ENCODE measurements around the gene PTPN2. TPM values are rescaled to one million over a fixed set of nuclear protein-coding genes. Genes with fewer than 3 reads are reported as not detected.
"Not testable (repeated sequence)": the region's sequence is repeated elsewhere in the genome, so short reads cannot be mapped to it uniquely, and the experiment has no call there.

Gene PTPN2
- total RNA-seq, 1 experiment from 2014 or later: 31.9 TPM

DNA sequence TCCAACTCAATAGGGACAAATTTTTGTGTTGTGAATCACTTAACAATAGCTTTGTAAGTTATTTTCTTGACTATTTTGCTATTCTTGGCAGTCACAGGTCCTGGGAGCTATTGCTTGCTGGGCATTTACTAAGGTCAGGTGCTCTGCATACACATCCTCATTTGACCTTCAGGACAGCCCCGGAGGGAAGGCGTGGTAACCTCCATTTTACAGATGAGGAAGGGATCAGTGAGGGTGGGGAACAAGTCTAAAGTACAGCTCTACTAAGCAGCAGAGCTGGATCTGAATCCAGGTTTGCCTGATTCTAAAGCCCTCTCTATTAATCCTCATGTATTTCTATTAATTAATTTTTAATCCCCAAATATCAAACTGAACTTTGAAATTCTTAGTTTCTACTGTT lies 58.8 kb downstream of the PTPN2 start:
- no peak for DNase-seq (ENCODE audit: low spot score)

- DNase-seq (ENCODE audit: low spot score): no peak
Observed at GRCh38 chr18:12823892-12824291, 60.1 kb downstream of the PTPN2 start.

- DNase-seq (ENCODE audit: low spot score): no peak
Observed at GRCh38 chr18:12821408-12821807, 62.6 kb downstream of the PTPN2 start.

GRCh38 chr18:12820506-12820905 lies 63.5 kb downstream of the PTPN2 start:
- DNase-seq (ENCODE audit: low spot score): no peak

DNA sequence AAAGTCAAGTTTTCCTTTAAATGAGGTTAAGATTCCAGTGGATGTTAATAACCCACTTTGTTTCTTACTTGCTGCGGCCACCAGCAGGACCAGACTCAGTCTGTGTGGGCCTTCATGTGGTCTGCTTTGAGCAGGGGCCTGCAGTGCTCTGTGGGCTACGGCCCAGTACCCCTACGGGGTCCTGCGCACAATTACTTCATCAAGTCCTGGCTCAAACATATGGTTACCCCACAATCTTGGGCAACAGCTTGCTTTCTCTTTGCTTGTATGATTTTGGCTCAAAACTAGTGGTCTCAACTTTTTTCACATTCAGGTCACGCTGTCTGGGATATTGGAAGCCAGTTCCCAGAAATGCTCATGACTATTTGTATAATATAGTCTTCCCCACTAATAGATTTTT lies 64.2 kb downstream of the PTPN2 start:
- DNase-seq (ENCODE audit: low spot score): no peak

DNA sequence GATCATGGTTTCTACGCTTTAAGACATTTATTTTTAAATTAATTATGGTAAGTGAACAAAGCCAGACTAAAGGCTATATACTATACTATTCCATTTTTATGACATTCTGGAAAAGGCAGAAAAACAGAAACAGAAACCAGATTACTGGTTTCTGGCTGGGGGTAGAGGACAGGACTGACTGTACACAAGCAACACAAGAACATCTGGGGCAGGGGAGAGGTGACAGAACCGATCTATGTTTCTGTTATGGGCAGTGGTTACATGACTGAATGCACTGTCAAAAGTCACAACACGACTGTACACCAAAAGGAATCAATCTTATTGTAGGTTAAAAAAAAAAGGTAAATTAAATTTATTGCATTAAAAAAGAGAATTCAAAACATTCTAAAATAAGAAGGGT lies 64.7 kb downstream of the PTPN2 start:
- no peak for DNase-seq (ENCODE audit: low spot score)

- DNase-seq (ENCODE audit: low spot score): no peak
Observed at GRCh38 chr18:12818243-12818642, 65.8 kb downstream of the PTPN2 start.

- DNase-seq (ENCODE audit: low spot score): no peak
Observed at GRCh38 chr18:12816451-12816850, 67.6 kb downstream of the PTPN2 start.

- no peak for DNase-seq (ENCODE audit: low spot score)
Observed at GRCh38 chr18:12811191-12811950, 72.7 kb downstream of the PTPN2 start.

- DNase-seq (ENCODE audit: low spot score): no peak
Observed at GRCh38 chr18:12803069-12803936, 80.7 kb downstream of the PTPN2 start.

DNA sequence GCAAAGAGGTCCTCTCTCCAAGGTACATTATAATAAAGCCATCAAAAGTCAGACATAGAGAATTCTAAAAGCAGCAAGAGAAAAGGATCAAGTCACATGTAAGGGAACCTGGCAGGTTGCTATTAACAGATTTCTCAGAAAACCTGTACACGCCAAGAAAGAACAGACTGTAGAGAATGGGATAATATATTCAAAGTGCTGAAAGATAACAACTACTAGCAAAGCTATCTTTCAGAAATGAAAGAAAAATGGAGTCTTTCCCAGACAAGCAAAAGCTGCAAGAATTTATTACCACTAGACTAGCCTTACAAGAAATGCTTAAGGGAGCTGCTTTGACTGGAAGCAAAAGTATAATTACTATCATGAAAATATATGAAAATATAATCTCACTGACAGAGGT lies 81.5 kb downstream of the PTPN2 start:
- DNase-seq (ENCODE audit: low spot score): no peak

DNA sequence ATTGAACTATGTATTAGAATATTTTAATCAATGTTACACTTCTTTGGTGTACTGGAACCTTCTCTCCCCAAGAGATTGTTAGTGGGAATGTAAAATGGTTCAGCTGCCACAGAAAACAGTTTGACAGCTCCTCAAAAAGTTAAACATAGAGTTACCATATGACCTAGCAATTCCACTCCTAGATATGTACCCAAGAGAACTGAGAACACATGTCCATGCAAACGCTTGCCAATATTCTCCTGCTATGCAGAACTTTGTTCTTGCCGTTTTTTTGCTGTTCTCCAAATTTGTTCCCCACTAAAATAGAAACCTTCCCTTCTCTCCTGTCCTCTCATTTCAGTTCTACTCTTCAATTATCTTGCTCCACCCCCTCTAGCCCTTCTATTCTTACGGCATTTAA lies 87.6 kb downstream of the PTPN2 start:
- DNase-seq (ENCODE audit: low spot score): no peak

DNA sequence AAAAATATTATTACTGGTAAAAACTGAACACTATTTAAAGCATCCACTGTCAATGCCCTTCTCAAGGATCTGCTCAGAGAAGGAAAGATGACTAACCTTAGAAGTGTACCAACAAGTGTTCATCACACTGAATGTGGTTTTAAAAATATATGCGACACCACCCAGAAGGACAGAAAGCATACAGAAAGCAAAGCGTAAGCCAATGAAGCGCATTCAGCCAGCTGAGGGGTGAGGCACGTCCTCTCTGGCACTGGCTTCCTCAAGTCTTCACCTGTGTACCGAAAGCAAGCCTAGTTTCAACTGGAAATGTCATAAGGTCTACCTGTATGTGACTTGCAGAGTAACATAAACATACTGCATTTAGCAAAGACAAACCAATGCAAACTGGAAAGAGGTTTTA lies 92.4 kb downstream of the PTPN2 start:
- no peak for DNase-seq (ENCODE audit: low spot score)

- DNase-seq (ENCODE audit: low spot score): no peak
Observed at GRCh38 chr18:12786669-12787068, 97.4 kb downstream of the PTPN2 start.

GRCh38 chr18:12783524-12783923 lies 100.5 kb downstream of the PTPN2 start:
- no peak for DNase-seq (ENCODE audit: low spot score)

DNA sequence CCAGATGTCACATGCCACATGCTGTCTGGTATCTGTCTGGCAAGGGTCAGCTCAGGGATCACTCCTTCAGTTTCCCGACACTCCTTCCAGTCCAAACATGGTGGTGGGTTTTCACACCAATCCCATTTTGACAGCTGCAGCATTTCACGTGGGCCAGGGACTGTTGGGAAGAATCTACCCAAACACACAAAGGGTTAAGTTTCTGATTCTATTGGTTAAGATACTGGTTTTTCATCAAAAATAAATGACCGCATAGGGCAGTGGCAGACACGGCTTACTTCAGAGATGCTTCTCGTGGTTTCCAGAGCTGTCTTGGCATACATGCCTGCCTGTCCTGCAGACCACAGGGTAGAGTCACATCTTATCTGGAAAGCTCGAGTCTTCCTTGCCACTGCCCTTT lies 101.5 kb downstream of the PTPN2 start:
- no peak for DNase-seq (ENCODE audit: low spot score)

- no peak for DNase-seq (ENCODE audit: low spot score)
Observed at GRCh38 chr18:12779456-12779855, 104.6 kb downstream of the PTPN2 start.

GRCh38 chr18:12779043-12779442 lies 105.0 kb downstream of the PTPN2 start:
- no peak for DNase-seq (ENCODE audit: low spot score)

DNA sequence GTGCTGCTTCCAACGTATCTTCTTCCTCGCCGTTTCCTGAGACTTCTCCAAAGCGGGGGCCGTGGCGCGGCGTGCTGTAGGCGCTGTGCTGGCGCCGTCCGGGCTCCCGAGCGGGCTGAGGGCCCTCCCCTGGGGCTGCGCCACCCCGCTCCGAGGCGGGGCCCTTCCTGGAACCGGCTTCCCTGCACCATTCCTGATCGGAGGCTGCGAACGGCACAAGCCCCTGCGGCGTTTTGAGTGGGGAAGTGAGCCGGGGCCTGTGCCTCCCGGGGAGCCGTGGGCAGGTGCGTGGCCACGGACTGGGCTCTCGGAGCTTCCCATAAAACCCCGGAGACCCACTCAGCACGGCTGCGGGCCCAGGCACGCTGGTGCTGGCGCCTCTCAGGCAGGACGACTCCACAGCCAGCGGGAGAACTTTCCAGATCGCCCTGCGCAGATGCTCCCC lies 106.5 kb downstream of the PTPN2 start:
- no peak for DNase-seq (ENCODE audit: low spot score)

DNA sequence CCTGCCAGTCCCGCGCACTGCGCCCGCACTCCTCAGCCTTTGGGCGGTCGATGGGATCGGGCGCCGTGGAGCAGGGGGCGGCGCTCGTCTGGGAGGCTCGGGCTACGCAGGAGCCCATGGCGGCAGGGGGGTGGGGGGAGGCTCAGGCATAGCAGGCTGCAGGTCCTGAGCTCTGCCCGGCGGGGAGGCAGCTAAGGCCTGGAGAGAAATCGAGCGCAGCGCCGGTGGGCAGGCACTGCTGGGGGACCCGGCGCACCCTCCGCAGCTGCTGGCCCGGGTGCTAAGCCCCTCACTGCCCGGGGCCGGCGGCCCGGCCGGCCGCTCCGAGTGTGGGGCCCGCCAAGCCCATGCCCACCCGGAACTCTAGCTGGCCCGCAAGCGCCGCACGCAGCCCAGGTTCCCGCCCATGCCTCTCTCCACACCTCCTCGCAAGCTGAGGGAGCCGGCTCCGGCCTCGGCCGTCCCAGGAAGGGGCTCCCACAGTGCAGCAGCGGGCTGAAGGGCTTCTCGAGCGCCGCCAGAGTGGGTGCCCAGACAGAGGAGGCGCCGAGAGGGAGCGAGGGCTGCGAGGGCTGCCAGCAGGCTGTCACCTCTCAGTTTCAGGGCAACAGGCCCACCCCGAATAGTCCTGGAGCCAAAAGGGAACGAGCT lies 107.1 kb downstream of the PTPN2 start:
- no peak for DNase-seq (ENCODE audit: low spot score)

GRCh38 chr18:12776415-12776814 lies 107.6 kb downstream of the PTPN2 start:
- DNase-seq (ENCODE audit: low spot score): not testable (repeated sequence)

- no peak for DNase-seq (ENCODE audit: low spot score)
Observed at GRCh38 chr18:12774982-12775381, 109.1 kb downstream of the PTPN2 start.

GRCh38 chr18:12773369-12773768 lies 110.7 kb downstream of the PTPN2 start:
- no peak for DNase-seq (ENCODE audit: low spot score)

All from H4 (cell line).